GM06990 (cell line): ENCODE results near the gene CFAP161.

Experiments used
- DNase-seq: peaks from one replicate; pipeline ENCODE4 v3.0.0-alpha.2; 2011; ENCODE audit not compliant: insufficient read length; ENCODE audit errors: extremely low read depth
- H3K27me3 ChIP-seq: replicated peaks from 2 replicates; pipeline ENCODE4 v1.6.0; 2011; ENCODE audit warnings: low read length; ENCODE audit not compliant: control insufficient read depth, insufficient read depth
- H3K36me3 ChIP-seq: 2 replicates; pipeline ENCODE4 v1.5.1; 2011; ENCODE audit warnings: low read length; ENCODE audit not compliant: control insufficient read depth, insufficient read depth
- H3K4me3 ChIP-seq: replicated peaks from 2 replicates; pipeline ENCODE4 v1.5.1; 2011; ENCODE audit warnings: low read depth, mild to moderate bottlenecking, control low read depth, low read length
- TF ChIP-seq, protein P1 (sequence below): IDR thresholded peaks from 2 replicates; pipeline ENCODE4 v1.5.1; 2011; ENCODE audit warnings: low read length, control low read depth, mild to moderate bottlenecking, inconsistent platforms; ENCODE audit not compliant: insufficient read depth, poor library complexity, severe bottlenecking

CFAP161 gene

DNA sequence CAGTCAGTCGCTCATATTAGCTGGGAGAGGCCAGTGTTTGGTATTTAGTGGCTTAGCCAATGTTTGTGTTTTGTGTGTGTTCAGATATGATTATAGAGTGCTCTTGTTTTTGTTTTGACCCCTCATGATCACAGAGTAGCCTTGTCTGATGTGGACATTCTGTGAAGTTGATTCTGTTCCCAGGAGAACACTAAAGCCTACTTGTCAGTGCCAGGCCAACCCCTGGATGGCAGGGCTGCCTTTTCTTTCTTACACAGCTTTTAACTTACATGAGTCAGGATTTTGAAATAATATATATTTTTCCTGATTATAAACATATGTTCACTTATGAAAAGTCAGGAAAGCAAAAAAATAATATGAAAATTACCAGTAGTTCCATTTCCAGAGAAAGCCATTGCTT is 11.9 kb downstream of the CFAP161 start:
- no peak for DNase-seq
- Histone ChIP-seq H3K4me3 (no peak overlapping the region), H3K36me3 (no peaks in the 10 kb centered on the region), H3K27me3 (no peaks in the 10 kb centered on the region)
- TF ChIP-seq, protein P1, sequence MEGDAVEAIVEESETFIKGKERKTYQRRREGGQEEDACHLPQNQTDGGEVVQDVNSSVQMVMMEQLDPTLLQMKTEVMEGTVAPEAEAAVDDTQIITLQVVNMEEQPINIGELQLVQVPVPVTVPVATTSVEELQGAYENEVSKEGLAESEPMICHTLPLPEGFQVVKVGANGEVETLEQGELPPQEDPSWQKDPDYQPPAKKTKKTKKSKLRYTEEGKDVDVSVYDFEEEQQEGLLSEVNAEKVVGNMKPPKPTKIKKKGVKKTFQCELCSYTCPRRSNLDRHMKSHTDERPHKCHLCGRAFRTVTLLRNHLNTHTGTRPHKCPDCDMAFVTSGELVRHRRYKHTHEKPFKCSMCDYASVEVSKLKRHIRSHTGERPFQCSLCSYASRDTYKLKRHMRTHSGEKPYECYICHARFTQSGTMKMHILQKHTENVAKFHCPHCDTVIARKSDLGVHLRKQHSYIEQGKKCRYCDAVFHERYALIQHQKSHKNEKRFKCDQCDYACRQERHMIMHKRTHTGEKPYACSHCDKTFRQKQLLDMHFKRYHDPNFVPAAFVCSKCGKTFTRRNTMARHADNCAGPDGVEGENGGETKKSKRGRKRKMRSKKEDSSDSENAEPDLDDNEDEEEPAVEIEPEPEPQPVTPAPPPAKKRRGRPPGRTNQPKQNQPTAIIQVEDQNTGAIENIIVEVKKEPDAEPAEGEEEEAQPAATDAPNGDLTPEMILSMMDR: no peak

DNA sequence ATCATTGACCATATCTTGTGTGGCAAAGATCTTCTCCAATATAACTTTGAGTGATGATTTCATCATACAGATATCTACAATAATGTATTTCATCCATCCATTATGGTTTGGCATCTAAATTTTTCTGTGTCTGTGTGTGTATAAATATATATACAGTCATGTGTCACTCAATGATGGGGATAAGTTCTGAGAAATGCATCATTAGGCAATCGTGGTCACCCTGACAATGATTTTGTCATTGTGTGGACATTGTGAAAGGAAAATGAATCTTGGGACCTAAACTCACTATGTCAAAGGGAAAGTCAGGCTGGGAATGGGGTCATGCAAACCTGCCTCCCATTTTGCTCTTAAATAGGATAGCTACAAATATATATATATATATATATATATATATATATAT is 12.4 kb downstream of the CFAP161 start:
- TF ChIP-seq, protein P1: no peak
- Histone ChIP-seq H3K4me3 (no peak overlapping the region), H3K27me3 (no peaks in the 10 kb centered on the region; the same call in 1 of the 2 replicates), H3K36me3 (no peaks in the 10 kb centered on the region)
- DNase-seq: no peak

DNA sequence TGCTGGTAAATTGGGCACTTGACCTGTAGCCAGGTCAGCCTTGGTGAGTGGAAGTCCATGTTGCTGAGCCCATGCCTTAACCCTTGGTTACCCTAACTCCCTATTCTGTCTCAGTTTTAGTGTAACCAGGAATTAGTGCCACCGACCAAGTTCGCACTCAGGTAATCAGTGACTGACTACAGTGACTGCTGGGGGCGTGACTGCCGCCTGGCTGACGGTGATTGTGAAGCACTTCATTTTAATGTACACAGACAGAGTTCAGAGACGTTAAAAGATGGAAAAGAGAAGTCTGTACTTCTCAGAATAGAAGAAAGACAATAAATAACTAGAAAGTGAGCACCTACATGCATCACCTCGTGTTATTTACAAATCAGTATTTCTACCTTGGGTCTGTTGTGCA is 17.3 kb downstream of the CFAP161 start:
- DNase-seq: no peak
- H3K4me3 ChIP-seq: no peak overlapping the region
- TF ChIP-seq, protein P1: no peak

DNA sequence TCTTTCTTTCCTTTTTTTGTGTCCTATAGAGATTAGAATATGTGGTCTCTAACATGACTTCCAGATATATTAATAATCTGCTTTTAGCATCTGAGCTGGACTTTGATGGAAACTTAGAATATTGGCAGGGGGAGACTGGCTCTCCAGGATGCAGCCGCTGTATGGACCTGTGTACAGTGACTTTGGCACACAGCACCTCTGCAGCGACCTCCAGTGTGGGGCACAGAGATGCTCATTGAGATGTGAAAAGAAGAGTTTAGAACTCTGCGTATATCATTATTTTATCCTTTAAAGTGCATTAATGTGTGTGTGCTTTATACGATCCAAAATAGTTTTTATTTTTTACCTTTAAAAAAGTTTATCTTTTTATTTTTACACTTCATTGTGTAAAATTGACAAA is 18.3 kb downstream of the CFAP161 start:
- TF ChIP-seq, protein P1: peak; percentile 31
- no peak overlapping the region for H3K4me3 ChIP-seq

More for the DNA sequence above, 17.3 kb downstream of the CFAP161 start:
- Histone ChIP-seq H3K36me3 (no peaks in the 10 kb centered on the region), H3K27me3 (no peaks in the 10 kb centered on the region; the same call in none of the 2 replicates)

DNA sequence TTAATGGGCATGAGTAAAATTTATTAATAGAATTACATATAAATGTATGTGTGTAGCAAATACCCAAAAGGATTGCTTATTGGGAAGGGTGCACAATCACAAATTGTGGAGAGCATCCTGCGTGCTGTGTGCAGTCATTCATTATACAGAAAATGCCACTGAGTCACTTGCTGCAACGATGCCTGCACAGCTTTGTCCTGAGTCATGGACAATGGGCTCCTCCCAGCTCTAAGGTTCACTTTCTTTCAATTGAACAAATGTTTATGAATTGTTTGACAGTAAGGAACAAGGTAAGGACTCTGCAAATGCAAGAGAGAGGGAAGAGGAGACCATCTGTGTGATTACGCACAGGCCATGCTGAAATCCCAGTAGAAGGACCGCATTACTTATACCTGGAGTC is 18.7 kb downstream of the CFAP161 start:
- no peak for DNase-seq
- no peaks in the 10 kb centered on the region; the same call in none of the 2 replicates for H3K27me3 ChIP-seq
- H3K4me3 ChIP-seq: no peak overlapping the region
- H3K36me3 ChIP-seq: no peaks in the 10 kb centered on the region
- TF ChIP-seq, protein P1: no peak

More for the DNA sequence above, 18.3 kb downstream of the CFAP161 start:
- no peaks in the 10 kb centered on the region for H3K36me3 ChIP-seq
- no peak for DNase-seq
- H3K27me3 ChIP-seq: no peaks in the 10 kb centered on the region; the same call in none of the 2 replicates

DNA sequence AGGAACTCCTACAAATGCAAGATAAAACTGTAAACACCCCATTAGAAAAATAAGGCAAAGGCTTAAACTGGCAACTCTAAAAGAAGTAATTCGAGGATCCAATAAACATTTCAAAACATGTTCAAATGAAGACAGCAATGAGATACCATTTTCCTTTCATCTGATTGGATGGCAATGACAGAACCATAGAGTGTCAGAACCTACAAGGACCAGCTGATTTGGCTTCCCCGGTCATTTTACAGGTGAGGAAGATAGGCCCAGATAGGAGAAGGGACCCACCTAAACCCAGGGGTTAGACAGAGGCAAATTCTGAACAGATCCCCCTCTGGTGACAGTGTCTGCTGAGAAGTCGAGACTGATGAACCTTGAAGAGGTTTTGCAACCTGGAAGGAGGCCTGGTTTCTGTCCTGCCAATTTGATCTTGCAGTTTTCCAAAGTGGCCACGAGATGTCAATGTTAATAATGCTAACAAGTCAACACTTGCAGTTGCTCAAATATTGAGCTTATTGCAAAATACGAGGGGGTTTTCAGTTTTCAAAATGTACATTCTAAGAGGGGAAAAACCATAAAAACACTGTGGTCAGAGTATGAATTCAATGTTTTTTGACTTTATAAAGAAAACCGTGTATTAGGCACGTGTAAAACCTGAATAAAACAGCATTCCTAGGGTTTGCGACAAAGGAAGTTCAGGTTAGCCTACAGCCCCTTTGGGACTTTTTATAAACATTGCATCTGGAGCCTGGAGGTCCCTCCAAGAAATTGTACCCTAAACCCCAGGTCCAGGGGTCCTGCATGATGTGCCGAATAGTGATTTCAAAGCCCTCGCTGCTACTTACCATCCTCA is 21.5 kb downstream of the CFAP161 start:
- no peak overlapping the region for H3K4me3 ChIP-seq
- no peaks in the 10 kb centered on the region; the same call in none of the 2 replicates for H3K27me3 ChIP-seq
- no peaks in the 10 kb centered on the region for H3K36me3 ChIP-seq
- TF ChIP-seq, protein P1: peak; percentile 57
- no peak for DNase-seq
